Spinal cord (tissue), 10 donors: ENCODE results near the gene TTC12. TPM values are rescaled to one million over a fixed set of nuclear protein-coding genes. Genes with fewer than 3 reads are reported as not detected.

Experiments
- DNase-seq, 6 donors: peaks; one replicate each; pipeline versions ENCODE4 v3.0.0 to v3.0.0-alpha.2; 2013 to 2015; ENCODE audit warnings: low spot score in 6 of 6, low read depth in 4 of 6
- H3K27ac ChIP-seq: one replicate; pipeline ENCODE4 v1.5.1; 2013; ENCODE audit warnings: low read depth, low read length, control low read depth
- H3K27me3 ChIP-seq: one replicate; pipeline ENCODE4 v1.6.1; 2013; ENCODE audit warnings: low read length; ENCODE audit not compliant: control insufficient read depth, insufficient read depth
- H3K36me3 ChIP-seq: one replicate; pipeline ENCODE4 v1.6.1; 2013; ENCODE audit warnings: low read length; ENCODE audit not compliant: control insufficient read depth, insufficient read depth
- H3K4me1 ChIP-seq: one replicate; pipeline ENCODE4 v1.6.1; 2013; ENCODE audit warnings: low read length; ENCODE audit not compliant: control insufficient read depth, insufficient read depth
- H3K4me3 ChIP-seq: one replicate; pipeline ENCODE4 v1.5.1; 2013; ENCODE audit warnings: low read depth, low read length, control low read depth
- H3K9me3 ChIP-seq: one replicate; pipeline ENCODE4 v1.6.1; 2013; ENCODE audit warnings: low read length; ENCODE audit not compliant: control insufficient read depth, insufficient read depth
- WGBS: methylation state at CpG from one replicate; pipeline ENCODE4 v1.1.5; 2013; ENCODE audit warnings: missing lambda C conversion rate; ENCODE audit not compliant: insufficient coverage; 5-methylcytosine and 5-hydroxymethylcytosine counted together
- polyA plus RNA-seq, 2 donors: library from polyadenylated mRNA; unstranded; fragments of 120-200 nt; gene quantifications; one replicate each; pipeline ENCODE4 v1.2.1, GENCODE V29; 2013; ENCODE audit not compliant: insufficient read length in 2 of 2
- total RNA-seq, 2 donors: library from RNA; depleted of rRNA in 1 of 2; stranded (reverse); fragments of 120-200 nt in 1 of 2; fragments of >200 nt in 1 of 2; gene quantifications; one replicate each; pipeline versions ENCODE4 v1.2.3 to v1.2.4, GENCODE V29; 2013 to 2014
- donor health status: healthy.

The TTC12 gene
- total and polyA plus RNA-seq, 4 donors, result 11.4 to 16.7 (median 12.8) TPM

- Histone ChIP-seq H3K36me3 (peaks cover 9% of the 10 kb centered on the region), H3K9me3 (peaks cover 2% of the 10 kb centered on the region), H3K4me1 (no peaks in the 10 kb centered on the region), H3K4me3 (no peak overlapping the region), H3K27me3 (no peaks in the 10 kb centered on the region), H3K27ac (no peak overlapping the region)
- 43% methylated on average over 3 of the region's 4 CpGs for WGBS
- DNase-seq, result no peak
Measured at GRCh38 chr11:113338730-113339129, 24.3 kb downstream of the TTC12 start.

GRCh38 chr11:113339929-113340589 lies 25.7 kb downstream of the TTC12 start:
- peak in 1 of 6 donors; percentile 47 for DNase-seq
- peaks cover 2% of the 10 kb centered on the region for H3K9me3 ChIP-seq
- H3K27ac ChIP-seq, result no peak overlapping the region
- peaks cover 12% of the 10 kb centered on the region for H3K36me3 ChIP-seq
- WGBS, result 45% methylated on average over 3 of the region's 6 CpGs
- H3K4me1 ChIP-seq, result no peaks in the 10 kb centered on the region
- H3K27me3 ChIP-seq, result no peaks in the 10 kb centered on the region
- no peak overlapping the region for H3K4me3 ChIP-seq

GRCh38 chr11:113341388-113342165 lies 27.2 kb downstream of the TTC12 start:
- peak in 1 of 6 donors; percentile 52 for DNase-seq
- H3K4me3 ChIP-seq, result no peak overlapping the region
- 73% methylated on average over 7 of the region's 10 CpGs for WGBS
- peaks cover 4% of the 10 kb centered on the region for H3K4me1 ChIP-seq
- H3K27me3 ChIP-seq, result no peaks in the 10 kb centered on the region
- H3K36me3 ChIP-seq, result peaks cover 12% of the 10 kb centered on the region
- no peaks in the 10 kb centered on the region for H3K9me3 ChIP-seq
- H3K27ac ChIP-seq, result no peak overlapping the region

GRCh38 chr11:113345978-113346377 lies 31.6 kb downstream of the TTC12 start:
- DNase-seq, result no peak
- H3K4me3 ChIP-seq, result no peak overlapping the region
- H3K27ac ChIP-seq, result no peak overlapping the region
- 39% methylated on average over 5 of the region's 8 CpGs for WGBS
- H3K4me1 ChIP-seq, result peaks cover 4% of the 10 kb centered on the region
- no peaks in the 10 kb centered on the region for H3K27me3 ChIP-seq
- no peaks in the 10 kb centered on the region for H3K9me3 ChIP-seq
- peaks cover 9% of the 10 kb centered on the region for H3K36me3 ChIP-seq

- H3K27ac ChIP-seq, result no peak overlapping the region
- WGBS, result 89% methylated on average over 3 of the region's 3 CpGs
- no peaks in the 10 kb centered on the region for H3K27me3 ChIP-seq
- DNase-seq, result no peak
- H3K36me3 ChIP-seq, result peaks cover 7% of the 10 kb centered on the region
- no peaks in the 10 kb centered on the region for H3K9me3 ChIP-seq
- peaks cover 4% of the 10 kb centered on the region for H3K4me1 ChIP-seq
- no peak overlapping the region for H3K4me3 ChIP-seq
Measured at GRCh38 chr11:113349528-113349927, 35.1 kb downstream of the TTC12 start.

- Histone ChIP-seq H3K27ac (no peak overlapping the region), H3K27me3 (no peaks in the 10 kb centered on the region), H3K4me1 (peaks cover under 1% of the 10 kb centered on the region), H3K4me3 (no peak overlapping the region), H3K9me3 (no peaks in the 10 kb centered on the region), H3K36me3 (peaks cover 7% of the 10 kb centered on the region)
- WGBS, result 65% methylated on average over 11 of the region's 11 CpGs
- DNase-seq, result peak in 1 of 6 donors; percentile 79
Measured at GRCh38 chr11:113350336-113351067, 36.1 kb downstream of the TTC12 start.

- H3K36me3 ChIP-seq, result peaks cover 7% of the 10 kb centered on the region
- peak in 2 of 6 donors; percentile 74 to 83 for DNase-seq
- no peaks in the 10 kb centered on the region for H3K27me3 ChIP-seq
- H3K4me1 ChIP-seq, result no peaks in the 10 kb centered on the region
- no peak overlapping the region for H3K4me3 ChIP-seq
- no peak overlapping the region for H3K27ac ChIP-seq
- H3K9me3 ChIP-seq, result peaks cover 5% of the 10 kb centered on the region
- 69% methylated on average over 2 of the region's 3 CpGs for WGBS
Measured at GRCh38 chr11:113351068-113351450, 36.7 kb downstream of the TTC12 start.

GRCh38 chr11:113351480-113351879 lies 37.1 kb downstream of the TTC12 start:
- peaks cover 5% of the 10 kb centered on the region for H3K9me3 ChIP-seq
- 64% methylated on average over 4 of the region's 4 CpGs for WGBS
- H3K4me1 ChIP-seq, result no peaks in the 10 kb centered on the region
- no peak for DNase-seq
- H3K27me3 ChIP-seq, result no peaks in the 10 kb centered on the region
- H3K4me3 ChIP-seq, result no peak overlapping the region
- H3K36me3 ChIP-seq, result peaks cover 7% of the 10 kb centered on the region
- no peak overlapping the region for H3K27ac ChIP-seq

GRCh38 chr11:113356203-113356602 lies 41.8 kb downstream of the TTC12 start:
- no peak for DNase-seq
- Histone ChIP-seq H3K27me3 (no peaks in the 10 kb centered on the region), H3K4me1 (no peaks in the 10 kb centered on the region), H3K4me3 (no peak overlapping the region), H3K9me3 (peaks cover 5% of the 10 kb centered on the region), H3K36me3 (peaks cover 17% of the 10 kb centered on the region), H3K27ac (no peak overlapping the region)
- WGBS, result 100% methylated on average over 2 of the region's 3 CpGs
